Adrenal gland (tissue), 5 donors: ENCODE data around the gene RASSF4.

Experiments
- CTCF ChIP-seq, 6 experiments: fragments of 450-650 bp in 4 of 6; fragments of 200-600 bp in 2 of 6; sonication (generic) in 1 of 6; IDR thresholded peaks; 1 replicate in 5 of 6; 2 replicates in 1 of 6; pipeline versions ENCODE4 v1.5.1 to v1.8.0; 2016 to 2021; ENCODE audit warnings: antibody characterized with exemption in 6 of 6, mild to moderate bottlenecking in 2 of 6, moderate library complexity in 1 of 6
- POLR2A ChIP-seq, 2 donors: fragments of 450-650 bp; IDR thresholded peaks; one replicate each; pipeline ENCODE4 v1.6.1; 2017; ENCODE audit warnings: antibody characterized with exemption in 2 of 2, mild to moderate bottlenecking in 2 of 2, moderate library complexity in 1 of 2
- donor health status: DM: no; HTN: no; CAD: no.

GRCh38 chr10:44965104-44965503, 5.5 kb downstream of the RASSF4 start:
- TF ChIP-seq CTCF (IDR thresholded peaks at IDR 0.05) (no peak), POLR2A (IDR thresholded peaks at IDR 0.05) (no peak)
